Natural killer cell treated with Interleukin-12 subunit alpha and Interleukin-12 subunit beta and Interleukin-15 and Interleukin-18, amount 100 ng/mL, for 72 hours (primary cell): ENCODE measurements around the gene RAC3. TPM values are rescaled to one million over a fixed set of nuclear protein-coding genes. Genes with fewer than 3 reads are reported as not detected.

ENCODE experiments used
- ATAC-seq, 2 donors: fragments of 150-1000 bp; cut with Tn5 transposase in 1 of 2; sonication (Bioruptor Pico), chemical (Tn5 transposase) in 1 of 2; 2 replicates each; pipeline ENCODE4 v1.10.0; 2021
- DNase-seq: peaks from one replicate; pipeline ENCODE4 v3.0.0; 2022; ENCODE audit warnings: low spot score
- H3K27ac Mint-ChIP-seq, 2 donors: 1 replicate in 1 of 2; 2 replicates in 1 of 2; pipeline ENCODE4 v1.8.0; 2022; ENCODE audit warnings: mixed read lengths in 2 of 2, mild to moderate bottlenecking in 1 of 2, moderate library complexity in 1 of 2
- H3K27me3 Mint-ChIP-seq, 2 donors: 1 replicate in 1 of 2; 2 replicates in 1 of 2; pipeline ENCODE4 v1.8.0; 2022; ENCODE audit warnings: mixed read lengths in 2 of 2
- H3K36me3 Mint-ChIP-seq: one replicate; pipeline ENCODE4 v1.8.0; 2022; ENCODE audit warnings: mixed read lengths
- H3K4me1 Mint-ChIP-seq, 2 donors: 1 replicate in 1 of 2; 2 replicates in 1 of 2; pipeline ENCODE4 v1.8.0; 2022; ENCODE audit warnings: low read depth in 2 of 2, mixed read lengths in 2 of 2, mild to moderate bottlenecking in 1 of 2
- H3K4me3 Mint-ChIP-seq: one replicate; pipeline ENCODE4 v1.8.0; 2022; ENCODE audit warnings: mixed read lengths
- H3K9me3 Mint-ChIP-seq: 2 replicates; pipeline ENCODE4 v1.8.0; 2022; ENCODE audit warnings: mixed read lengths
- total RNA-seq, 2 donors: library from RNA; stranded (reverse); gene quantifications; one replicate each; pipeline ENCODE4 v1.2.3, GENCODE V29; 2022

RAC3 gene
- total RNA-seq, 2 donors from 2014 or later: 3.0 to 6.1 TPM

- peaks cover 16 to 17% of the 10 kb centered on the region in 2 donors for H3K4me1 Mint-ChIP-seq
- peak overlapping the region in 1 of 2 donors; percentile 53 for H3K27ac Mint-ChIP-seq
- H3K27me3 Mint-ChIP-seq: no peaks in the 10 kb centered on the region
- no peaks in the 10 kb centered on the region for H3K9me3 Mint-ChIP-seq
- ATAC-seq (no peak), DNase-seq (no peak)
- peak overlapping the region; percentile 85 for H3K4me3 Mint-ChIP-seq
- H3K36me3 Mint-ChIP-seq: no peaks in the 10 kb centered on the region
Measured at GRCh38 chr17:82021107-82021899, 10.2 kb upstream of the RAC3 start.

GRCh38 chr17:82021900-82022309 lies 9.6 kb upstream of the RAC3 start:
- H3K27ac Mint-ChIP-seq: peak overlapping the region in 1 of 2 donors; percentile 53
- H3K27me3 Mint-ChIP-seq: no peaks in the 10 kb centered on the region
- peak overlapping the region; percentile 85 for H3K4me3 Mint-ChIP-seq
- H3K4me1 Mint-ChIP-seq: peaks cover 16 to 17% of the 10 kb centered on the region in 2 donors
- H3K9me3 Mint-ChIP-seq: no peaks in the 10 kb centered on the region
- DNase-seq (no peak), ATAC-seq (no peak)
- no peaks in the 10 kb centered on the region for H3K36me3 Mint-ChIP-seq

- ATAC-seq (no peak), DNase-seq (no peak)
- H3K4me3 Mint-ChIP-seq: peak within 1 kb of the TSS; percentile 85
- H3K27me3 Mint-ChIP-seq: no peaks in the 10 kb centered on the region
- H3K9me3 Mint-ChIP-seq: no peaks in the 10 kb centered on the region
- H3K36me3 Mint-ChIP-seq: no peaks in the 10 kb centered on the region
- H3K4me1 Mint-ChIP-seq: peaks cover 16 to 17% of the 10 kb centered on the region in 2 donors
- peak within 1 kb of the TSS; percentile 19 to 53 for H3K27ac Mint-ChIP-seq
Measured at GRCh38 chr17:82022310-82022980, 9.0 kb upstream of the RAC3 start, which contains the start of gene CENPX. CENPX (minus strand) TSS chr17:82022878; CDS start chr17:82022861, 17 bp downstream.

GRCh38 chr17:82022981-82023446 lies 8.5 kb upstream of the RAC3 start, which contains the start of gene LRRC45:
LRRC45 (plus strand) TSS chr17:82023305; CDS start chr17:82023644, 339 bp downstream.
- peak within 1 kb of the TSS; percentile 19 to 53 for H3K27ac Mint-ChIP-seq

GRCh38 chr17:82023447-82024241 lies 7.8 kb upstream of the RAC3 start:
- no peaks in the 10 kb centered on the region for H3K9me3 Mint-ChIP-seq
- H3K4me1 Mint-ChIP-seq: peaks cover 16 to 17% of the 10 kb centered on the region in 2 donors
- H3K27me3 Mint-ChIP-seq: no peaks in the 10 kb centered on the region
- no peak overlapping the region for H3K27ac Mint-ChIP-seq
- no peaks in the 10 kb centered on the region for H3K36me3 Mint-ChIP-seq
- peak overlapping the region; percentile 85 for H3K4me3 Mint-ChIP-seq
- ATAC-seq (no peak), DNase-seq (no peak)

More at GRCh38 chr17:82022981-82023446, 8.5 kb upstream of the RAC3 start, which contains the start of gene LRRC45:
- peak within 1 kb of the TSS; percentile 85 for H3K4me3 Mint-ChIP-seq
- peaks cover 16 to 17% of the 10 kb centered on the region in 2 donors for H3K4me1 Mint-ChIP-seq
- H3K27me3 Mint-ChIP-seq: no peaks in the 10 kb centered on the region
- DNase-seq (peak; percentile 100), ATAC-seq (peak; percentile 96 to 98)
- H3K9me3 Mint-ChIP-seq: no peaks in the 10 kb centered on the region
- no peaks in the 10 kb centered on the region for H3K36me3 Mint-ChIP-seq

GRCh38 chr17:82024859-82025258 lies 6.6 kb upstream of the RAC3 start:
- Mint-ChIP-seq H3K9me3 (no peaks in the 10 kb centered on the region), H3K4me3 (no peak overlapping the region), H3K27me3 (no peaks in the 10 kb centered on the region), H3K27ac (no peak overlapping the region), H3K36me3 (no peaks in the 10 kb centered on the region), H3K4me1 (peaks cover 20 to 24% of the 10 kb centered on the region in 2 donors)
- DNase-seq (no peak), ATAC-seq (no peak)

GRCh38 chr17:82025401-82026107 lies 5.9 kb upstream of the RAC3 start:
- H3K27me3 Mint-ChIP-seq: no peaks in the 10 kb centered on the region
- DNase-seq (no peak), ATAC-seq (no peak)
- H3K4me3 Mint-ChIP-seq: no peak overlapping the region
- no peaks in the 10 kb centered on the region for H3K36me3 Mint-ChIP-seq
- no peak overlapping the region for H3K27ac Mint-ChIP-seq
- no peaks in the 10 kb centered on the region for H3K9me3 Mint-ChIP-seq
- H3K4me1 Mint-ChIP-seq: peaks cover 20 to 22% of the 10 kb centered on the region in 2 donors

GRCh38 chr17:82028246-82028645 lies 3.2 kb upstream of the RAC3 start:
- ATAC-seq: no peak

GRCh38 chr17:82028966-82029365 lies 2.5 kb upstream of the RAC3 start:
- no peak overlapping the region for H3K27ac Mint-ChIP-seq
- no peaks in the 10 kb centered on the region for H3K9me3 Mint-ChIP-seq
- no peaks in the 10 kb centered on the region for H3K36me3 Mint-ChIP-seq
- no peaks in the 10 kb centered on the region for H3K27me3 Mint-ChIP-seq
- no peak overlapping the region for H3K4me3 Mint-ChIP-seq
- H3K4me1 Mint-ChIP-seq: peaks cover 10% of the 10 kb centered on the region in 2 donors
- DNase-seq (no peak), ATAC-seq (no peak)

More at GRCh38 chr17:82028246-82028645, 3.2 kb upstream of the RAC3 start:
- peaks cover 14% of the 10 kb centered on the region in 2 donors for H3K4me1 Mint-ChIP-seq
- H3K4me3 Mint-ChIP-seq: no peak overlapping the region
- DNase-seq: no peak
- no peaks in the 10 kb centered on the region for H3K36me3 Mint-ChIP-seq
- no peaks in the 10 kb centered on the region for H3K27me3 Mint-ChIP-seq
- H3K27ac Mint-ChIP-seq: no peak overlapping the region
- no peaks in the 10 kb centered on the region for H3K9me3 Mint-ChIP-seq

- no peaks in the 10 kb centered on the region for H3K9me3 Mint-ChIP-seq
- H3K36me3 Mint-ChIP-seq: no peaks in the 10 kb centered on the region
- no peaks in the 10 kb centered on the region for H3K27me3 Mint-ChIP-seq
- peaks cover 6 to 10% of the 10 kb centered on the region in 2 donors for H3K4me1 Mint-ChIP-seq
- DNase-seq: no peak
- no peak overlapping the region for H3K27ac Mint-ChIP-seq
- no peak for ATAC-seq
- H3K4me3 Mint-ChIP-seq: peak overlapping the region; percentile 51
Measured at GRCh38 chr17:82029391-82029790, 2.1 kb upstream of the RAC3 start.

- no peak overlapping the region for H3K27ac Mint-ChIP-seq
Measured at GRCh38 chr17:82029990-82030469, 1.4 kb upstream of the RAC3 start.

GRCh38 chr17:82030470-82031302 lies 792 bp upstream of the RAC3 start:
- Mint-ChIP-seq H3K27me3 (no peaks in the 10 kb centered on the region), H3K4me3 (peak overlapping the region; percentile 85), H3K27ac (no peak overlapping the region), H3K9me3 (no peaks in the 10 kb centered on the region), H3K36me3 (no peaks in the 10 kb centered on the region), H3K4me1 (peaks cover 11 to 16% of the 10 kb centered on the region in 2 donors)
- ATAC-seq (peak; percentile 79 to 88), DNase-seq (peak; percentile 86)

More at GRCh38 chr17:82029990-82030469, 1.4 kb upstream of the RAC3 start:
- H3K9me3 Mint-ChIP-seq: no peaks in the 10 kb centered on the region
- no peak for ATAC-seq
- no peak for DNase-seq
- no peaks in the 10 kb centered on the region for H3K27me3 Mint-ChIP-seq
- no peaks in the 10 kb centered on the region for H3K36me3 Mint-ChIP-seq
- H3K4me1 Mint-ChIP-seq: peaks cover 9 to 10% of the 10 kb centered on the region in 2 donors
- peak overlapping the region; percentile 85 for H3K4me3 Mint-ChIP-seq
